DND-41 (cell line): Measurements from ENCODE around the gene TMEM178B.

Source experiments
- CTCF ChIP-seq: IDR thresholded peaks from 2 replicates; pipeline ENCODE4 v1.5.1; 2012; ENCODE audit warnings: borderline replicate concordance, low read length, moderate library complexity, mild to moderate bottlenecking; ENCODE audit not compliant: poor library complexity, severe bottlenecking; ENCODE audit errors: extremely low read depth
- EZH2 ChIP-seq: IDR thresholded peaks from 3 replicates; pipeline ENCODE4 v1.6.1; 2012; ENCODE audit warnings: borderline replicate concordance, low read depth, mild to moderate bottlenecking, moderate library complexity, low read length, inconsistent platforms; ENCODE audit not compliant: severe bottlenecking

- no peak for TF ChIP-seq CTCF
- TF ChIP-seq EZH2 = no peak
Observed at GRCh38 chr7:141185369-141185967, 111.6 kb downstream of the TMEM178B start.
